Measurements from ENCODE around the gene SCFD2. TPM values are rescaled to one million over a fixed set of nuclear protein-coding genes. Genes with fewer than 3 reads are reported as not detected.
"Not testable (repeated sequence)": the region's sequence is repeated elsewhere in the genome, so short reads cannot be mapped to it uniquely, and the experiment has no call there.

The SCFD2 gene
- total RNA-seq, 1 donor: 73.8 TPM

- no peak for DNase-seq (ENCODE audit: low read depth in 2 of 3, low spot score in 2 of 3)
These were observed 301.3 kb downstream of the SCFD2 start for GRCh38 chr4:53064609-53065008.

GRCh38 chr4:53061091-53061850 lies 304.6 kb downstream of the SCFD2 start:
- no peak for DNase-seq (ENCODE audit: low read depth in 2 of 3, low spot score in 2 of 3)

- DNase-seq (ENCODE audit: low read depth in 2 of 3, low spot score in 2 of 3): no peak
These were observed 305.6 kb downstream of the SCFD2 start for GRCh38 chr4:53060278-53060677.

GRCh38 chr4:53059871-53060270 lies 306.0 kb downstream of the SCFD2 start:
- DNase-seq (ENCODE audit: low read depth in 2 of 3, low spot score in 2 of 3): no peak

GRCh38 chr4:53059256-53059655 lies 306.6 kb downstream of the SCFD2 start:
- DNase-seq (ENCODE audit: low read depth in 2 of 3, low spot score in 2 of 3): no peak

- no peak for DNase-seq (ENCODE audit: low read depth in 2 of 3, low spot score in 2 of 3)
These were observed 308.2 kb downstream of the SCFD2 start for GRCh38 chr4:53057679-53058078.

- not testable (repeated sequence) for DNase-seq (ENCODE audit: low read depth in 2 of 3, low spot score in 2 of 3)
These were observed 308.8 kb downstream of the SCFD2 start for GRCh38 chr4:53057108-53057507.

GRCh38 chr4:53055716-53056403 lies 310.0 kb downstream of the SCFD2 start:
- no peak for DNase-seq (ENCODE audit: low read depth in 2 of 3, low spot score in 2 of 3)

GRCh38 chr4:53055274-53055673 lies 310.6 kb downstream of the SCFD2 start:
- no peak for DNase-seq (ENCODE audit: low read depth in 2 of 3, low spot score in 2 of 3)

GRCh38 chr4:53050361-53050774 lies 315.5 kb downstream of the SCFD2 start:
- DNase-seq (ENCODE audit: low read depth in 2 of 3, low spot score in 2 of 3): no peak

- no peak for DNase-seq (ENCODE audit: low read depth in 2 of 3, low spot score in 2 of 3)
These were observed 316.3 kb downstream of the SCFD2 start for GRCh38 chr4:53049528-53049927.

GRCh38 chr4:53044651-53044960 lies 321.3 kb downstream of the SCFD2 start:
- DNase-seq (ENCODE audit: low read depth in 2 of 3, low spot score in 2 of 3): no peak

- DNase-seq (ENCODE audit: low read depth in 2 of 3, low spot score in 2 of 3): no peak
These were observed 321.8 kb downstream of the SCFD2 start for GRCh38 chr4:53043891-53044650.

- no peak for DNase-seq (ENCODE audit: low read depth in 2 of 3, low spot score in 2 of 3)
These were observed 322.8 kb downstream of the SCFD2 start for GRCh38 chr4:53043055-53043454.

- no peak for DNase-seq (ENCODE audit: low read depth in 2 of 3, low spot score in 2 of 3)
These were observed 325.0 kb downstream of the SCFD2 start for GRCh38 chr4:53040851-53041250.

GRCh38 chr4:53040459-53040815 lies 325.4 kb downstream of the SCFD2 start:
- no peak for DNase-seq (ENCODE audit: low read depth in 2 of 3, low spot score in 2 of 3)

- peak in 1 of 3 donors; percentile 32 for DNase-seq (ENCODE audit: low read depth in 2 of 3, low spot score in 2 of 3)
These were observed 326.0 kb downstream of the SCFD2 start for GRCh38 chr4:53039741-53040458.

- DNase-seq (ENCODE audit: low read depth in 2 of 3, low spot score in 2 of 3): no peak
These were observed 328.0 kb downstream of the SCFD2 start for GRCh38 chr4:53037892-53038291.

- DNase-seq (ENCODE audit: low read depth in 2 of 3, low spot score in 2 of 3): not testable (repeated sequence)
These were observed 333.0 kb downstream of the SCFD2 start for GRCh38 chr4:53032908-53033307.

GRCh38 chr4:53026233-53026632 lies 339.6 kb downstream of the SCFD2 start:
- DNase-seq (ENCODE audit: low read depth in 2 of 3, low spot score in 2 of 3): no peak

GRCh38 chr4:53023677-53024299 lies 342.1 kb downstream of the SCFD2 start:
- DNase-seq (ENCODE audit: low read depth in 2 of 3, low spot score in 2 of 3): no peak
